Activated CD8-positive, alpha-beta T cell treated with anti-CD3 and anti-CD28 coated beads for 36 hours (primary cell): ENCODE results near the gene RFC4. TPM values are rescaled to one million over a fixed set of nuclear protein-coding genes. Genes with fewer than 3 reads are reported as not detected.
A peak's percentile ranks its signal among the peaks of the same experiment; 100 is the strongest.

Source experiments
- ATAC-seq: fragments of 200-7000 bp; cut with Tn5 transposase; one replicate; pipeline ENCODE4 v1.10.0; 2021; ENCODE audit warnings: mild to moderate bottlenecking, moderate library complexity
- CTCF ChIA-PET: fragments of 350-600 bp; sonication (Branson Sonifier 250); formaldehyde crosslinking; loops from one replicate; lab custom pipeline; 2021; ENCODE audit warnings: antibody characterized with exemption; lab: Charles Lee
- POLR2A ChIA-PET: fragments of 350-600 bp; sonication (Branson Sonifier 250); formaldehyde crosslinking; loops from one replicate; lab custom pipeline; 2021; ENCODE audit warnings: antibody characterized with exemption; lab: Charles Lee
- DNase-seq: peaks from one replicate; pipeline ENCODE4 v3.0.0-alpha.2; 2020
- H3K27ac Mint-ChIP-seq: one replicate; pipeline ENCODE4 v1.8.0; 2021; ENCODE audit warnings: mild to moderate bottlenecking, mixed read lengths
- H3K27me3 Mint-ChIP-seq: one replicate; pipeline ENCODE4 v1.8.0; 2021; ENCODE audit warnings: mixed read lengths
- H3K36me3 Mint-ChIP-seq: one replicate; pipeline ENCODE4 v1.8.0; 2021; ENCODE audit warnings: low read depth, mixed read lengths
- H3K4me1 Mint-ChIP-seq: one replicate; pipeline ENCODE4 v1.8.0; 2021; ENCODE audit warnings: low read depth, mixed read lengths
- H3K4me3 Mint-ChIP-seq: one replicate; pipeline ENCODE4 v1.8.0; 2021; ENCODE audit warnings: mild to moderate bottlenecking, moderate library complexity, mixed read lengths
- H3K9me3 Mint-ChIP-seq: one replicate; pipeline ENCODE4 v1.8.0; 2021; ENCODE audit warnings: mixed read lengths
- CTCF ChIP-seq: fragments of 200-600 bp; IDR thresholded peaks from one replicate; pipeline ENCODE4 v1.8.0; 2022; ENCODE audit warnings: antibody characterized with exemption, mild to moderate bottlenecking
- intact Hi-C: fragments of 100-400 bp; cut with micrococcal nuclease; formaldehyde crosslinking; loops from one replicate; pipeline ENCODE4 v1.10.0; 2022
- total RNA-seq, 2 experiments: library from RNA; stranded (reverse); gene quantifications; one replicate each; pipeline ENCODE4 v1.2.3, GENCODE V29; 2021

The RFC4 gene
- total RNA-seq, 2 experiments from 2014 or later, result 110 to 125 TPM

- ATAC-seq, result no peak
- peaks cover 68% of the 10 kb centered on the region for H3K36me3 Mint-ChIP-seq
These were observed 20.7 kb downstream of the RFC4 start for GRCh38 chr3:186785495-186786018.

GRCh38 chr3:186784820-186785494 lies 21.3 kb downstream of the RFC4 start:
- Mint-ChIP-seq H3K9me3 (no peaks in the 10 kb centered on the region), H3K27me3 (no peaks in the 10 kb centered on the region), H3K36me3 (peaks cover 64% of the 10 kb centered on the region), H3K4me3 (peak overlapping the region; percentile 97), H3K27ac (peak overlapping the region; percentile 99), H3K4me1 (peaks cover 43% of the 10 kb centered on the region)
- ATAC-seq (no peak), DNase-seq (no peak)
- POLR2A ChIA-PET, result interaction anchor here (0.8 to 6.2 kb wide), 33 partner anchors 7 to 1121 kb away, joined by 3 to 206 read pairs (median 7); partner anchors contain the start of genes AHSG, DNAJB11, RFC4 and TBCCD1
- CTCF ChIA-PET, result interaction anchor here (0.7 to 1.5 kb wide), 7 partner anchors 13 to 851 kb away, joined by 3 to 4 read pairs (median 3); partner anchors contain the start of gene RFC4
- intact Hi-C loops, result loop anchor here (5.0 kb wide), 1 partner anchor 848 kb away; the partner anchor contains the start of gene TRA2B
- no peak for TF ChIP-seq CTCF

More at GRCh38 chr3:186785495-186786018, 20.7 kb downstream of the RFC4 start:
- intact Hi-C loops, result loop anchor here (5.0 kb wide), 1 partner anchor 848 kb away; the partner anchor contains the start of gene TRA2B
- CTCF ChIA-PET, result interaction anchor here (0.9 to 1.5 kb wide), 5 partner anchors 17 to 171 kb away, joined by 3 to 4 read pairs (median 3); partner anchors contain the start of gene RFC4
- POLR2A ChIA-PET, result interaction anchor here (1.2 to 6.2 kb wide), 13 partner anchors 13 to 853 kb away, joined by 3 to 206 read pairs (median 65); partner anchors contain the start of genes AHSG, DNAJB11, RFC4 and TBCCD1
- DNase-seq, result no peak
- Mint-ChIP-seq H3K9me3 (no peaks in the 10 kb centered on the region), H3K4me1 (peaks cover 43% of the 10 kb centered on the region), H3K27ac (peak overlapping the region; percentile 99), H3K4me3 (peak overlapping the region; percentile 97), H3K27me3 (no peaks in the 10 kb centered on the region)
- no peak for TF ChIP-seq CTCF

- peaks cover 37% of the 10 kb centered on the region for H3K4me1 Mint-ChIP-seq
- POLR2A ChIA-PET, result interaction anchor here (0.5 to 6.2 kb wide), 59 partner anchors 8 to 1122 kb away, joined by 3 to 206 read pairs (median 4); partner anchors contain the start of genes AHSG, DNAJB11, RFC4 and RPL39L
These were observed 22.4 kb downstream of the RFC4 start for GRCh38 chr3:186783731-186784515.

More at GRCh38 chr3:186783731-186784515, 22.4 kb downstream of the RFC4 start:
- DNase-seq (peak; percentile 79), ATAC-seq (peak; percentile 64)
- TF ChIP-seq CTCF, result no peak
- intact Hi-C loops, result no loop called here
- Mint-ChIP-seq H3K4me3 (peak overlapping the region; percentile 97), H3K27me3 (no peaks in the 10 kb centered on the region), H3K9me3 (no peaks in the 10 kb centered on the region), H3K27ac (peak overlapping the region; percentile 99), H3K36me3 (peaks cover 58% of the 10 kb centered on the region)
- CTCF ChIA-PET, result interaction anchor here (0.7 to 1.9 kb wide), 7 partner anchors 14 to 850 kb away, joined by 3 to 8 read pairs (median 4); partner anchors contain the start of gene DNAJB11
